Measurements from ENCODE around the gene HS6ST3.
"Not testable (repeated sequence)": the region's sequence is repeated elsewhere in the genome, so short reads cannot be mapped to it uniquely, and the experiment has no call there.

HS6ST3 gene

DNA sequence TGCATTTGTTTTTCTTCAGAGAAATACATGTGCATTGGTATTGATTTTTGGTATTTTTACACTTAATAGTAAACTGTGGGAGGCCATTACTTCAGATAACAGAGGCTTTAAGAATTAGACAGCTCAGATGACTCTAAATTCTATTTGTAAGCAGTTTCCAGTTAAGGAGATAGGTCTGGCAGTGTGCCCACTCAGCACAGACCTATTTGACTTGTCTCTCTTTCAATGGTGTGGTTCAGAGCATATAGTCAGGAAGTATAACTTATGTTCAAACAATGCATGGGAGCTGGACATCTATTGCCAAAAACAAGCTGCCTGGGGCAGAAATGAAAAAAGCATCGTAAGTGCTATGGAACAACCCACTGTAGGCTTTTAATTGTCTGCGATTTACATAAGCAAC, 370.7 kb downstream of the HS6ST3 start:
- DNase-seq, result no peak

DNA sequence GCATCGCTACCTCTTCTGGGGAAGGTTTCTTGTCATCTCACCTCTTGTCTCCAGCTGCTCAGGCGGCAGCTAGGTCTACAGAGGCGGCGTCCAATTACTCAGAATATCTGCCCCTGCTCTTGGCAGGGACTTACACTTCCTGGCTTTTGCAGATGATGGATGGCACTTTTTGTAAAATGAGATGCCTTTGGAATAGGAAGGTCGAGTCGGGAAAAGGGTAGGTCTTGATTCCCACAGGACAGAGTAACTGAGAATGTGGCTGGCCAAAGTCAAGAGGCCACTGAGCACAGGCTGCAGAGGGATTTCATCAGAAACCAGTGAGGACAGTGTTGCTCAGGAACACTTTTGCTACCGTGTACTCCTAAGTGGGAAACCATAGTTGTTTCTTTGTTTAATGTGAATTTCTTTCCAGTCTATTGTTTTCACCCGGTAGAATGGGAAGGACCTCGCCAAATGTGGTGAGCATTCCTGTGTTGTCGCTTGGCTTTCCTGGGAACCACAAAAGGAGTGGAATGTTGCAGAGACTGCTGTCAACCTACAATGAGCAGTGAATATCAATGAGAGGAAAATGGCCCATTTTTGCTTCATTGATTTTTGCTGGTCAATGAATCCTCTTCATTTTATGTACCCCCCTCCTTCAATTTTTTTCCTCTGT, 383.7 kb downstream of the HS6ST3 start:
- DNase-seq, result no peak

DNA sequence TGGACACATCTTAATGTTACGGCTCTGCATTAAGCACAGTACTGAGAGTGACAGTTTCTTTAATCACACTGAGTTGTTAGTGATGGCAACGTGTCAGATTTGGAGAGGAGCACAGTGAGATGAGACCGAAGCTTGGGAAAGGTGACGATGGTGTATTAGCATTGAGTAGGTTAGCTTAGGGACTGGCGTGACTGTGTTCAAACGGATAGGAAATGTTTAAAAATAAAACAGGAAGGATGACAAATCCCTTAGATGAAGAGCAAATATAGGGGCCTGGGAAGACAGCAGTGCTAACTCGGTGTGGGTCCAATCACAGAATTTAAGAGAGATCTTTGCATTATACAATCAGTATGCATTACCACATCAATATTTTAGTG, 384.3 kb downstream of the HS6ST3 start:
- no peak for DNase-seq

DNA sequence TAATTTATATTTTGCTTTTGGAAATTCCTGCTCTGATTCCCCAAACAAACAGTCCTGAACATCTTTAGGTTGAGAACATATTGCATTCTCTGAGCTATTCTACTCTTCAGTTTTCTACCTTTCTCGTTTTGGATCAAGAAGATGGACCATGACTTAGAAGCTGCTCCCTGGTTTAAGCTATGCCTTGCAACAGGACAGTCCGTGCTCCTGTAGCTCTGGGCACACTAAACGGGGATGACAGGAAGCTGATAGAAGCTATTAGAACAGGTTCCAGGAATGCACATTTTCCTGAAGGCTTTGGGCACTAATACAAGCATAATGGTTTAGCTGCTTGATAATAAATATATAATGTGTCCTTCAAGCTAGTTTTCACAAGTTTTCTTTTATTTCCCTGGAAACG, 385.2 kb downstream of the HS6ST3 start:
- DNase-seq, result no peak

DNA sequence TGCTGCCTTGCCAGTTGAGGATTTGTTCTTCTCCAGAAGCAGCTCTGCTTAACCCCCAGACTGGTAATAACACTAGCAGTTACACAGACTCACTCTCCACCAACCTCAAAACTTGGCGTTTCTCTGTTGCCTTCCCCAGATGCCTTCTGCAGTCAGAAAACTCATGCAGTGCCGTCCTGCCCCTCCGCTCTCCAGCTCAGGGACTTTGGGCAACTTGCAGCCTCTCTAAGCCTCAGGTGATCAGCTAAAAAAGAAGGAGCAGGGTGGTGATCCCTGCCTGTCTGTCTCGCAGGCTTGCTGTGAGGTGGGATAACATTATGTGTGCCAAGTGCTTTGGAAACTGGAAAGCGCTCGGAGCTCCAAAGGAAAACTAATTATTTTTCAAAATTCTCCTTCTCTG, 391.6 kb downstream of the HS6ST3 start:
- DNase-seq, result no peak

DNA sequence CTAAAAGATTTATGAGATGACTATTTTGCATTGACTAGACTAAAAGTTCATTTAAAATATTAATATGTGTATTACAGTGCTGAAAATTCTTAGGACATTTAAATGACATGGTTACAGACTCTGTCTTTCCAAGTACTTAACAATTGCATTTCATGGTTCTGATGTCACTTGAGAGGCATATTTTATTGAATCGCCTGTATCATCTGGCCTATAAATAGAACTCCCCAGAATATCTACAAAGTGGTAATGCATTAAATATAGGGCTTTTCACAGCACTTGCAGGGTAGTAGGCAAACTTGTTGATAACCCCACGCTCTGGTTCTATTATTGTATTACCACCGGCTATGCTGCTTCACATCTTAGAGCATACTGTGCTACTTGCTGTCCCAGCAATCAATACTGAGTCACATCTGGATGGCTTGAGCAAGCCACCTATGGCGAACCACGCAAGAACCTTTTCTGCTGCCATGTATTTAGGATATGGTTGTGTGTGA, 400.6 kb downstream of the HS6ST3 start:
- no peak for DNase-seq

DNA sequence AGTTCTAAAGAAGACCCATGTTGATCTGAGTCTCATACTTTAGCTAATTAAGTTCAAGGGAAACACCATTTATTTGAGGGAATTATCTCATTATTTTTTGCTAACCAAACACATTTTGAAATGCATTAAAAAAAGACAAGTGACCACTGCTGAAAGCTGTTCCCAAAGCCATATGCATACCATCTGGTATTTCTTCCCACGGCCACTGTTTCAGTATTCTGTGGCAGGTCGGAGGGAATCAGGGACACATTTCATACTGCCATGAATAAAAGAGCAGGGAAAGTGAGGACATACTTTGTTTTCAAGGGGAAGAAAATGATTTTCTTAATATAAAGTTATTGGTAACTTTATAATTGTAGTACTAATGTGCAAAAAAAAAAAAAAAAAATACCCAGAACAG, 401.2 kb downstream of the HS6ST3 start:
- DNase-seq, result no peak

DNA sequence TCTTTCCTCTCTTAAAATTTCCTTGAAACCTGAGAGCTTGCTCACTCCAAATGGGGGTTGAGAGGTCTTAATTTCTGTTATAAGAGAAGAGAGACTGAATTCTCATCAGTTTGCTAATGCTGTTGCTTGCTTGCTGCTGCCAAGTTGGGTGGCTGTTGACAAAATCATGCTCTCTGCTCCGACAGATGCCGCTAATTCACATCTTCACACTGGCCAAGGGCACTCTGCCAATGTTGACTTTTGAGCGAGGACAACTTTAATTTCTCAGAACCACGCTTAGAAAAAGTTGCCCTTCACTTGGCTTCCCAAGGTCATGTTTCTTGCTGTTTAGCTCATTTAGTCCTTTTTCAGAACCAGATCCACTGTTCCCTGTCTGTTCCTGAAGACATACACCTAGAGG, 402.9 kb downstream of the HS6ST3 start:
- DNase-seq, result no peak

DNA sequence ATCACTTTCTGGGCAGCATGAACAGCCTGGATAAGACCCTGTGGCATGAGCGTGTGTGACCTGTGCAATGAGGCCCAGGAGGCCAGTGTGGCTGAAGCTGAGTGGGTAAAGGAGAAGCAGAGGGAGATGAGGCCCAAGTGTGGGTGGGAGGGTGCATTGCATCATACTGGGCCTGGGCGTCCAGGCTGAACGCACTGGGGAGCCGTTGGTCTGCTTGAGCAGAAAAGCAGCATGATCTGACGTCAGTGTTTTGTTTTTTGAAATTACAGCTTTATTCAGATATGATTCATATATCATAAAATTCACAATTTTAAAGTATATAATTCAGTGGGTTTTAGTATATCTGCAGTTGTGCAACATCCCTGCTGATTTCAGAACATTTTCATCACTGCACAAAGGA, 409.7 kb downstream of the HS6ST3 start:
- no peak for DNase-seq

DNA sequence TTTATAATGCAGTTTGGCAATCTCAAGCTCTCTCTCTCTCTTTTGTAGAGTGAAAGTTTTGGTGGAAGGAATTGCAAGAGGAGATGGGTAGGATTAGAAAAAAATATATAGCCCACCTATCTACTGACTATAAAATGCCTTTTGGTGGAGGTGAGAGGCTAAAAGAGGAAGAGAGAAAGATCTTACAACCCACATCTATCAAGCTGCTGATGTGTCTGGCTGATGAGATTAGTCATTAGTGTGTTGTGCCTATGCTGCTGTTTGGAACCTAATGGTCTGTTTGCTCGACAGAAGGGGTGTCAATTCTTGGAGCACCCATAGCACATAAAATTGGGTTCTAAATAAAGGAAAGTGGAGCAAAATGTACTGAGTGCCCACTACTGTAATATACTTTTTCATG, 411.0 kb downstream of the HS6ST3 start:
- no peak for DNase-seq

DNA sequence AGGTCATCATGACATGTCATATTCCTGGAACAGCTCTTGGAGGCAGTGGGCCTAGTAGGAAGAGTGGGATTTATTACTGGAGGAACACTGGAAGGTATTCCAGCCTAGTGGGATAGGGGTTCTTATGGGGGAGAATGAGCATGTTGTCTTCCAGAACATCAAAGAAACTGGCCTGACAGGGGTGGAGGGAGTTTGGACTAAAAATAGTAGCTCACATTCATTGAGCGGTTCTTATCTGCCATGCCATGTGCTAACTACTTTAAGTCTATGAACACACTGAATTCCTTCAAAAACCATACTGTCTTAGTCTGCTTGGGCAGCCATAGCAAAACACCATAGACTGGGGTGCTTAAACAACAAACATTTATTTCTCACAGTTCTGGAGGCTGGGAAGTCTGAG, 413.6 kb downstream of the HS6ST3 start:
- DNase-seq, result no peak

DNA sequence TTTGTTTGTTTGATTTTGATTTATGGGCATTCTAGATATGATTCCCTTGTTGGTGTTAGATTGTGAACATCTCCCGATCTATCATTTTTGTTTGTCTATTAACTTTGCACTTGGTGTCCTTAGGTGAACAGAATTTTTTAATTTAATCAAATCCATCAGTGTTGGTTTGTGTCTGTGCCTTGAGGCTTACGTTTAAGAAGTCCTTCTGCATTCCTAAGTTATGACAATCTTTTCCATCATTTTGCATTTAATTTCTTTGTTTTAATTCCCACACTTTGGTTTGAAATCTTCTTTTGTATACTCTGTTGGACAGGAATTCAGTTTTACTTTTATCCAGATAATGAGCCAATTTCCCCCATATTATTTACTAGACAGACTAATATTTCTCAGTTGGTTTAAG, 421.7 kb downstream of the HS6ST3 start:
- no peak for DNase-seq

DNA sequence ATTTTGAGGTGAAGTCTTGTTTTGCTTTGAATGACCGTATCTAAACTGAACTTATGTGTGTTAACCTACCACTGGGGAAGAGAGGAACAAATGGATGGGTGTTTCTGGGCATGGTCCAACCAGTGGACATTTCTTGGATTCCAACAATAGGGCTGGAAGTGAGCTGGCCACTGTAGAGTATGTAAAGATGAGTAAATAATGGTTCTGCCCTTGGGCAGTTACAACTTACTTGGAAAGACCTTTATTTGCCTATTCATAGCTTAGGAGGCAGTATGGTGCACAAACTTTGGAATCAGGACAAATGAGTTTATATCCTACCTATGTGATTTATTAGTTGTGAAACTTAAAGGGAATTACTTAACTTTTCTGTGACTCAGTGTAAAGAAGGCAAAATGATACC, 429.5 kb downstream of the HS6ST3 start:
- DNase-seq, result no peak

DNA sequence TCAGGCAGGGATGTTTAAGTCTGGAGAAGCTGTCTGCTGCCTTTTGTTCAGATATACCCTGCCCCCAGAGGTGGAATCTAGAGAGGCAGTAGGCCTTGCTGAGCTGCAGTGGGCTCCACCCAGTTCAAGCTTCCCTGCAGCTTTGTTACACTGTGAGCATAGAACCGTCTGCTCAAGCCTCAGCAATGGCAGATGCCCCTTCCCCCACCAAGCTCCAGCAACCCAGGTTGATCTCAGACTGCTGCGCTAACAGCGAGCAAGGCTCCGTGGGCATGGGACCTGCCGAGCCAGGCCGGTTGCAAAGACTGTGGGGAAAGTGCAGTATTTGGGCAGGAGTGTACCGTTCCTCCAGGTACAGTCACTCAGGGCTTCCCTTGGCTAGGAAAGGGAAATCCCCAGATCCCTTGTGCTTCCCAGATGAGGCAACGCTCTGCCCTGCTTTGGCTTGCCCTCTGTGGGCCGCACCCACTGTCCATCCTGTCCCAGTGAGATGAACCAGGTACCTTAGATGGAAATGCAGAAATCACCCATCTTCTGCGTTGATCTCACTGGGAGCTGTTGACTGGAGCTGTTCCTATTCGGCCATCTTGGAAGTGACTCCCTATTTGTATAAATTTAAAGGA, 434.6 kb downstream of the HS6ST3 start:
- not testable (repeated sequence) for DNase-seq

DNA sequence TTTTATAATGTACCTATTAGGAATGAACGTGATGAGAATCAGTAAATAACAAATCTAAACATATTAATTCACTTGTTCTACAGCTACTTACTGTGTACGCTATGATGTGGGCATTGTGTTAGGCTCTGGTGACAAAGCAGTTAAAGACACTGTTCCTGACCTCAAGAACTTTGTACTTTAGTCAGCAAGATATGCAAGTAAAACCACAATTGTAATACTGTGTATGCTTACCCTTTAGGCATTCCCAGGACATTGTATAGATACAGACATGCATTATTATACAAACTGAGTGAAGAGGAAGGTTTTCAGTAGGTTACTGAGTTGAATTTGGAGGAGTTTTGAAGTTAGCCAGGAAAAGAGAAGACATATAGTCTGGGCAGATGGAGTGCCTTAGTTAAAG, 435.8 kb downstream of the HS6ST3 start:
- no peak for DNase-seq

DNA sequence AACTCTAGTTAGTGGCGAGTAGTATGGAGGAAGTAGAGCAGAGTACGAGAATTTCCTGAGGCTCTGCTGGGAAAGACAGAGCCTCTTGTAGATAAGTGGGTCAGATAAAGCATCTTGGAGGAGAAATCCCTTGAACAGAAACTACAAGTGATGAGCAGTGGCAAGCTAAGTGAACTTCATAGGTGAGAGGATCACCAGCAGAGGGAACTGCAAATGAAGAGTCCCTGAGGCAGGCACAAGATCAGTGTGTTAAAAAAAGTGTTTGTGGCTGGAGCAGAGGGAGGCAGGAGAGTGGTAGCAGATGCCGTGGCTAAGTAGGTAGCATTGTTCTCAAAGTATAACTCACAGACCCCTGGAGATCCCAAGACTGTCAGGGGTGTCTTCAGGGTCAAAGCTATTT, 437.6 kb downstream of the HS6ST3 start:
- no peak for DNase-seq

DNA sequence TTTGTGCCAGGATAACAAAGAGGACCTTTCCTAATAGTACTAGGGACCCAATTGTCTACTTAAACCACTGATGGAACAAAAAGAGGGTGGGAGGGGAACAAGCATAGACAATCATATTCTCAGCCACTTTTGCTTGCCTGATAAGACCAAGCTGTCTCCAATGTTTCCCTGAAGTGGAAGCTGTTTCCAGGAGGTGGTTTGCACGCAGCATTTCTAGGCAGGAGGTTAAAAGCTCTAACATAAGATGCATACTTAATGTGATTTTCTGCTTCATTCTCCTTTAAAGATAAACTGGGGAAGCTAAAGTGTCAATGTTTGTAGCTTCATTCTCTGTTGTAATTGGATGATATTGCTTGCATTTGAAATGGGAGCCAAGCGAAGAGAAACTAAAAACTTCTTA, 442.9 kb downstream of the HS6ST3 start:
- DNase-seq, result no peak

DNA sequence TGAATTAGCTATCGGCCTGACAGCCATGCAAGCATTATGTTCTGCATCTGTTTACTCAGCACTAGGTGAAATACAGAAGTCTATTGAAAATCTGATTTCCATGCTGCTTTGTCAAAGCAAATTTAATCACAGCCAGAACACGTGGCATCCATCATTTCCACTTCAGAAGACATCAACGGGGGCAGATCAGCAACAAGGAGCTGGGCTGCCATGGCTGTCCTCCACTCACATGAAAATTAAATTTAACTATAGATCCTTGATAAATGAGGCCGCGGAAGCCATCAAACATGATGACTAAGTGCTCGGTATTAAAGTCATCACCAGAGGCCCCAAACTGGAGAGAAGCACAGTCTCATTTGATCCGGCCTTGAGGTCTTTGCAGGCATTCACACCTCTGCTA, 443.5 kb downstream of the HS6ST3 start:
- DNase-seq, result no peak

DNA sequence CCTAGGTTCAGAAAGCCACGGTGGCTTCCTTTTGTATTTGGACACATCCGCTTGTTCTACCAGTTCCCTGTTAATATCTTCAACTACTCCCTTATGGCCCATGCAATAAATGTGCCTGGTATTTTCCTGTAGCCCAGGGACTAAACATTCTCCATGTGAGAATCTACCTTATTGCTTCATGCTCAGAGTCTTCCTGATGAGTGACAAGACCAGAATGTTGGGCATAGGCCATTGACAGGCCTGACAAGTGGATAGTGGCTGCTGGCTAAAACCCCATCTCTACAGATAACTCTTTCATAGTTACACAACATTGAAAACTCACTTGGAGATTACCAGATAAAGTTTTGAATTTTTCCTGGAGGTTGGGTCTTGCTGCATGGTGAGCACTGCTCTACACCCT, 449.9 kb downstream of the HS6ST3 start:
- DNase-seq, result no peak

DNA sequence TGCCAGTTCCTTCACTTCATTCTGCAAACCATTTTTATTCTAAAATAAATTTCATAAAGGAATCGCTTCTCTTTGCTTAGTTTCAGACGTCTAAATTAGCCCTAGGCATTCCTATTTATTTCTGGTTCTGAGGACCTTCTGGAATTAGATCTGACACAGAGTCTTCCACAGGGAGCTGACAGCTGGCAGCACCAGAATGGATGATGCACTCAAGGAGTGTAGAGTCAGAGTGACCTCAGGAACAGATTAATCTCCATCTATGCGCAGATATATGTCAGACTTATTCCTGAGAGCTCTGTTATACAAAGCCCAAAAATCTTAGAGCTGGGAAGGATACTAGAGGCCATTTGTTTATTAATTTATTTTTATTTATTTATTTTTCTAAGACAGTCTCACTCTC, 450.8 kb downstream of the HS6ST3 start:
- no peak for DNase-seq

DNA sequence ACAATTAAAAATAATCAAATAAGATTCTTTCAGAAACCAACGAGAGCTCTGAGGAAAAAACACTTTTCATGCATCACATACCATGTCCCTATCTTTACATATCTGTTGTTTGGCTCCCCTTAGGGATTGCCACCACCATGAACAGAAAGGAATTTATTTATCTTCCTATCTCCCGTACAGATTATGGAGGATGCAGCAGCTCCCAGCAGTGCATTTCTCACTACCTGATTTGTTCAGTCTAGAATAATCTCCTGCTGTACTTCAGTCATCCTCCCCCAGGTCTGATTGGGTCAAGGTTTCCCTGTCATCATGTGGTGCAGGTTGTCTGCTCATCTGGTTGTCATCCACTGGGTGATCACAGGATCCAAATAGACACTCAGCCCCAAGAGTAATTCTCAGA, 453.1 kb downstream of the HS6ST3 start:
- DNase-seq, result no peak

DNA sequence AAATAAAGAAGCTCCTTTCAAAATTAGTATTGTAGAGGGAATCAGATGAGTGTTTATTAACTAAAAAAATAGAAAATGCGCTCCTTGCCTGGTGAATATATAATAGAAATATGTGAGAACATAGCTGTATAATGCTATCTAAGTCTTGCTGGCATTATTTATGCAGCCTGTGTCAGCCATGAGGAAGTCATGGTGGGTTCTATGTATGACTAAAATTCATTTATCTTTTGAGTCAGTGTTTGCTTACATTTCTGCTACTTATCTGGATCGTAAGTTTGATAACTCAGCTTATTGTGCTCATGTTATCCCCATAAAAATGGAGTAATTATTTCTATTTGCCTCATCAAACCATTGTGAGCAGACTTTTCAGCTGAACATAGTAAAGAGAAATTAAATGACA, 455.1 kb downstream of the HS6ST3 start:
- DNase-seq, result no peak

DNA sequence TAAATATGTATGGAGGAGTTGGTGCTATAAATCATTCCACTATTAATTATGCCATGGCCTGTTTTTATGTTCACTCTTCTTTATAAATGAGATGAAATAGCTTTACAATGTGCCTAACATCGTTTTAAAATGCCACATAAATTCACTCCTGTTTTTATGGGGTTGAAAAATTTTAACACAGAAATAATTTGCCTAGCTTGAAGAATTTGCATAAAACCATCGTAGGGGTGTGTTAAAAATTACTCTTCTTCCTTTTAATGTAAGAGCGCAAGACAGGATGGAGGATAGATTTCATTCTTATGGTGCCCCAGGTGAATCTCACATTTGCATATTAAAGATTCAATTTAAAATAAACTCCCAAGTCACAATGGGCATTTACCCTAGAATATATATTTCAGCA, 456.6 kb downstream of the HS6ST3 start:
- DNase-seq, result no peak

DNA sequence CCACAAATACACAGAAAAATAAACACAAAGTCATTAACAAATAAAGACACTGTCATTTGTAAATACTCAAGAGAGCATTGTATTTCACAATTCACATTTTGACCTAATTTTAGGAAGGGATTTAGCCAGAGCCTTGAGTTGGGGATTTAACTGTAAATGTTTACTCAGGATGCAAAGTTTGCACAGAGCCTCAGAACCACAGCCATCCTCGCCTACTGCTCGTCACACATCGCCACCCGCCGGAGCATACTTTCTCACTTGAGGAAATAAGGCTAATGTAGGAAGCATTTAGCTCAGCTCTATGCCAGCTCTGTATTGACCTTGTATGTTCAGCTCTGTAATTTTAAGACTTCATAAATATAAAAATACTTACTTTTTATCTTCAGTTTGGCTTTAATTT, 461.6 kb downstream of the HS6ST3 start:
- DNase-seq, result no peak

DNA sequence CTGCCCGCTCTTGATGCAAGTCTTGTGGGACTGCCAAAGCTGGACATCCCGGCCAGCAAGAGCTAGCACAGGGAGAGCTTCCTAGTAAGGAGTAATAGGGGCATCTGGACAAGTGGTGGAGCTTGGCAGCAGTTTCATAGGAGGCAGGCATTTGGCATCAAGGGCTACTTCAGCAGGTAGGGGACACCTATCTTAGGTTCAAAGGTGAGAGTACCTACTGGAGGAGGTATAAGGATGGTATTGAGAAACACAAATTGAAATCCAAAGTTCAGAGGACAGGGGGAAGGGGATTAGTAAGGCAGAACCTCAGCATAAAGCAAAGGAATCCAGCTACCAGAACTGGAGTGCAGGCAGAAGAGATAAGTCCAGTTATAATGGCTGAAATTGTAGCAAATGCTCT, 462.7 kb downstream of the HS6ST3 start:
- DNase-seq, result no peak
